HG03469 (cell line): Measurements from ENCODE around the gene DHX38.

Source experiments
- ATAC-seq: cut with Tn5 transposase; IDR thresholded peaks from one replicate; pipeline ENCODE4 v1.9.1; 2021; ENCODE audit warnings: mild to moderate bottlenecking, moderate library complexity, moderate number of reproducible peaks; ENCODE audit not compliant: unreplicated experiment

Gene DHX38

DNA sequence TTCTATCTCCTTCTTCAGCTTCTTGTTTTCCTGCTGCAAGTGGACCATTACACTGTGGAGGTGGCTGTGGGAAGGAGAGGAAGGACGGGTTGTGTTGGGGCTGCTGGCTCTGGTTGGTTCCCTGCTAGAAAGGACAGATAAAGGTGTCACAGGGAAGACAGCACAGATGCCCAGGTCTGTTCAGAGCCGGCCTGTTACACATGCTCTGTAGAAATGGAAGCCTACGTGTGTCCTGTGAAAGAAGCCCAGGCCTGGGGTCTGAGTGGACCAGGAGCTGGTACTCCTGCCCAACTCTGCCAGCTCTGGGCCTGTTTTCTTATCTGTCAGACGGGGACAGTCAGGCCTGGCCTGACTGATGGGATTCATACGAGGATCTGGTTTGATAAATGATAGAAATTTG lies 26.4 kb downstream of the DHX38 start:
- ATAC-seq: no peak

DNA sequence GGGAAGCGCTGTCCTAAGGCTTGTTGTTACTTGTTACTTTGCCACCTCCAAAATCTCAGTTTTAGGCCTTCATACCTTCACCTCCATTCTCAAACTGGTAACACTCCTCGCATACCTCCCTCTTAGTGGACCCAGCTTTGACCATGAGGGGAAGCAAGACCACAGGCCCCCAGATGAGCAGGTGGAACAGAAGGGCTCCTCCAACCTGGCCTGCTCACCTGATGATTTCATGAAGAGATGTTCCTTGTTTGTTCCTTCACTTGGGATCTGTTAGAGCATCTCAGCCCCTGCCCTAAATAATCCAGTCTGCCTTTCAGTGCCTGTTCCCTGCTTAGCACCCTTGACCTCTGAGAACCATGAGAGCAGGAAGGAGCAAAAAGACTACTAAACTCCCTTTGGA lies 28.7 kb downstream of the DHX38 start:
- no peak for ATAC-seq

DNA sequence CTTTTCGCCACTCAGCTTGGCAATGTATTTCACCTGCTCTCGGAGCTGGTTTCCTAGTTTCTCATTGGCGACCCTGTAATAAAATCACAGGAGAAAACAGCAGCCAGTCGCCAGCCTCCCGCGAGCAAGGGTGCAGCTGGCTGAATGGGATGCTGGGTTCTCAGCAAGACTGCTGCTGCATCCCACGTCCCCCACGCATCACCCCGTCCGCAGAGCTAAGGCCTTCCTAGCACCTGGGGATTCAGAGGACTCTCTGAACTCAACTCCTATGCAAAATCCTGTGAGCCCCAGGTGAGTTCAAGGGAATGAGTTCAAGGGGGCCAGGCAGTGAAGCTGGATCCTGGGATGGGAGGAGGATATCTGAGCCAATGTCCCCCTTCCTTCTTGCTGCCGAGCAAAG lies 29.3 kb downstream of the DHX38 start:
- no peak for ATAC-seq

DNA sequence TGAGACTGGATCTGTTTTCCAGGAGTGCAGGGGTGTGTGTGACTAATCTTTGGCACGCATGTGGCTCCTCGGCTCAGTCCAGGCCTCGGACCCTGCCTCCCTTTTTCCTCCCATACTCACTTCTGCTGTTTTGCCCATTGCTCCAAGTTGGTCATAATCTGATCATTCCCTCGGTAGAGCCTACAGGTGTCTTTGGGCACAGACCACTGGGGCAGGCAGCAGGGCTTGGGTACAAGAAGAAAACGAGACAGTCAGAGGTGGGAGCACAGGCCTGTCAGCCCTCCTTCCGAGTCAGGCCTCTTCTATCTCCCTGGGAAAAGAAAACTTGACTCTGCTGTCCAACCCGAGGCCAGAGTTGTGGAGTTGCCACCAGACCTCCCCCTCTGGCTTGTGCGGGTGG lies 29.8 kb downstream of the DHX38 start:
- ATAC-seq: no peak

DNA sequence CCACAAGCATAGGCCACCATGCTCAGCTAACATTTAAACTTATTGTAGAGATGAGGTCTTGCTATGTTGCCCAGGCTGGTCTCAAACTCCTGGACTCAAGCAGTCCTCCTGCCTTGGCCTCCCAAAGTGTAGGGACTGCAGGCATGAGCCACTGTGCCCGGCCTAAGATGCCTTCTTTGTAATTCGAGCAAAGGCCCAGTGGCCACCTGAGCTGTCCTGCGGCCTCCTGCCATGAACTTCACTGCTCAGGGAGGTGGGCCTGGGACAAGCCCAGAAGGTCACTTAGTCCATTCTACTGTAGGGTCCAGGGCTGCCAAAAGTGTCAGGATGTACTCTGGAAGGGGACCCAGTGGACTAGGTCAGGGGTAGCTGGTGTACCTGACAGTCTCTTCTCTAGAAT lies 30.5 kb downstream of the DHX38 start:
- ATAC-seq: no peak

DNA sequence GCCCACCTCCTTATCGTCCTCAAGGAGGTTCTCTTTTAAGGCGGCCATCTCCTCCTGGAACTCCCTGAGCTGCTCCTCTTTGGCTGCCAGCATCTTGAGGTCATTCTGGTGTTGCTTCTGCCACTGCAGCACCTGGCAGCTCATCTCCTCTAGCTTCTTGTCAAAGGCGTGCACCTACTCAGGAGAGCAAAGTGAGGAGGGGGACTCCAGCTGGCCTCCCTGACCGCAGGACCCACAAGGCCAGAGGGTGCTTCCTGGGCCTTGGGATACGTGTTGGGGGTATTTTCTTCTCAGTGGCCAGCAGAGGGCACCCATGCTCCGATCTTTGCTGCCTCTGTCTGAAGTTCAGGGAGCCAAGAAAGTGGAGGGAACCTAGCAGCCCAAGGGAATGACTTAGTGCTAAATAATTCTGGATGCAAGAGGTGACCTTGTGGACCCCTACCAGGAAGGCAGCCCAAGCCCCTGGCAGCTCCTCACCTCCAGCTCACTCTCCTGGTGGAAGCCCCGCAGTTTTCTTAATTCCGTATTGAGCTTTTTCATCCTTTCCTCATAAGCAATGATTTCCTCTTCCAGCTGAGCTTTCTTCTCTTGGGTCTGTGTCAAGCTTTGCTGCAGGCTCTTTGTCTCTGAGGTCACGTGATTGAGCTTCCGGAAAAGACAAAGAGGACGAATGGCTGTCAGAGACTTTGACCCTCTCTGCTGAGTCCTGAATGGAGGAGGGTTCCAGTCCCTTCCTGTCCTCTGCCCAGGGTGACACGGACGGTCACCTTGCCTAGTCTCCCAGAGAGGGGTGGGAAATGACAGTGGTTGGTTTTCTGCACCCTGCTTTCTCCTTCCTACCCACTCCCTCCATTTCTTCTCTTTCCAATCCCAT lies 31.4 kb downstream of the DHX38 start:
- no peak for ATAC-seq

DNA sequence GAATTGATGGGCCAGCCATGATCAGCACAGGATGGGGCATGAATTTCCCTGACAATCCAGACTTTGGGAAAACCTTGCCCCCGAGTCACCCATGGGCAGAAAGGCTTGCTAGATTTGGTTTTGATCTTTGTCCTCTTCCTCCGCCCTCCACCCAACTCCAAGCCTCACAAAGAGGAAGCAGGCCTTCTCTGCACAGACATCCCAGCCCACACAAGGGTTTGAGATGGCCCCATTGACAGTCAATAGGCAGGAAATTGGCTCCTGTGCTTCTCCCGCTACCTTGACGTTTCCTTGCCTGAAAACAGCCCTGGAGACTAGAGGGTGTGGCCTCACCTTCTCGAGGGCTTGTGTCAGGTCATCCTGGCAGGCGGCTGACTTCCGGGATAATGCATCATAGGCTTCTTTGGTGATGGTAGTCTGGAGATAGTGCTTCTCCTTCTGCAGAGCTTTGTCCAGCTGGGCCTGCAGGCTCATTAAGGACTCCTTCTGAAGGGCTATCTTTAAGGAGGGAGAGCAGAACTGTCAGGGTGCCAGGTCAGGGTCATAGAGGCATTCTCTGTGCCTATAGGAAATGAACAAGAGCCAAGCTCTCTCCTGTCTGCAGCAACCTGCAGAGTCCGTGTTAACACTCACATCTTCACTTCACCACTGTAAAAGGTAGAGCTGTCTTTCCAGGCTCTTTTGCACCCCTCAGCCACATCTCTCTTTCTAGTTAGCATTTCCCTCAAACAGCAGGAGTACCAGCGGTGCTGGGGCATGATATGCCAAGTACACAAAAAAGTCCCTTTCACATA lies 32.2 kb downstream of the DHX38 start:
- ATAC-seq: no peak

DNA sequence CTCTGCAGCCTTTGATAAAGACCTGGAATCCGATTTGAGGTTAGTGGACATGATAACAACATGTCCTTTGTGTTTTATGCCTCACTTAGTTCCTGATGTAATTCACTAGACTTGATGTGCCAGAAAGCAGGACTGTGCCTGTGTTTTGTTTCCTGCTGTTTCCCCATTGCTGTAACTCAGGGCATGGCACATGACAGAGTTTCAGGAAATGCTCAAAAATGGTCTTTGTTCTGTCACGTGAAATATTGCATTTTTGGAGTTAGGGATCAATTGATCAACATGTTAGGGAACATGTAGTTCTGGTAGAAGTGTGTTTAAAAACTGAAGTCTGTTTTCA lies 32.8 kb downstream of the DHX38 start:
- no peak for ATAC-seq

DNA sequence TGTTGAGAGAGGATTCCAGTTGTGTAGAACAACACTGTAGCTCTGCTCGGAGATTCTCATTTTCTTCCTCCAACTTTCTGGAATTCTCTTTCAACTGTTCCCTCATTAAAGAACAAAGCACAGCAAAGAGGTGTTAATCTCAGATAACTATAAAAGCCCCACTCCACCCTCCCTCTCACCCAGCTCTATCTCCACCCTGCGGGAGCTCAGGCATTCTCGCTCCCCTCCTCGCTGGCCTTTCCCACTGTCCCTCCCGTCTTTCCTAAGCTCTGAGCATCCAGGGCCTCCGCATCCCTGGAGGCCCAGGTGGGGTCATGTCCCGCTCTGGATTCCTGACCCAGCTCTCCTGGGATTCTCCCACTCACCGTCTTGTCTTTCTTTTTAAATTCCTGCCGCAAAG lies 35.1 kb downstream of the DHX38 start:
- no peak for ATAC-seq

DNA sequence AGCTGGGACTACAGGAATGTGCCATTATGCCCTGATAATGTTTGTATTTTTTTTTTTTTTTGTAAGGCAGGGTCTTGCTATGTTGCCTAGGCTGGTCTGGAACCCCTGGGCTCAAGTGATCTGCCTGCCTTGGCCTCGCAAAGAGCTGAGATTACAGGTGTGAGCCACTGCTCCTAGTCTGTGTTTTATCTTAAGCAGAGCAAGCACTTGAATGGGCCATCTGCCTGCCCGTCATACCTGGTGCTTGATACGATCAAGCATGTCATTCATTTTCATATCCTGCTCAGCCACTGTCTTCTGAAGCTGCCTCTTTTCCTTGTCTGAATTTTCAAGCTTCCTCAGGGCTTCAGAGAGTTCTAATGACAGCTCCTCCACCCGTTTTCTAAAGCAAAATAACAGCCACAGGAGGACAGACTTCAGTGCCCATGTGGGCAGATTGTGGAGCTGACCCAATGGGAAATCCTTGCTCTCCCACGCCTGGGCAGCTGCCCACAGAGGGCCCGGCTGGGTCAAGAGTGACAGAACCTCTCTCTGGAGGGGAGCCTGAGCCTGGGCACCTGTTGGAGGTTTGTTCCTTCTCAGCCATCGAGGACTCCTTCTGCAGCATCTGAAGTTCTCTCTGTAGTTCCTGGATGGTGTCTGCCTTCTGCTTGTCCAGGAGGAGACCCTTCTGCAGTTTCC lies 36.5 kb downstream of the DHX38 start:
- ATAC-seq: no peak

DNA sequence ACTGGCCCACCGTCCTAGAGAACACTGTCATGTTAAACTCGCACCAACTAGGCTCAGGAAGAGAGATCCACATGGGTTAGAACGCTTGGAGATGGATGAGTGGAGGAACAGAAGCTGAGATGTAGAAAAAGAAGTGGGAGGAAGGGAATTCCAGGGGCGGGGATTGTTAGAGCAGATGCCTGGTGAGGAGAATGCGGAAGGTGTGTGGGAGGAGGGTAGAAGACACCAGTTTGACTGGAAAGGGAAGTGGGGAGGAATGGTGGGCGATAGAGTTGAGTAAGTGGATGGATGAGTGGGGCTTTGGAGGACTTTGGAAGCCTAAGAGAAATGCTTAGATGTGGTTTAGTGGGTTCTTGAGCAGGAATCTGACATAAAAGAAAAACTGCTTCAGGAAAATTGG lies 37.4 kb downstream of the DHX38 start:
- ATAC-seq: no peak

DNA sequence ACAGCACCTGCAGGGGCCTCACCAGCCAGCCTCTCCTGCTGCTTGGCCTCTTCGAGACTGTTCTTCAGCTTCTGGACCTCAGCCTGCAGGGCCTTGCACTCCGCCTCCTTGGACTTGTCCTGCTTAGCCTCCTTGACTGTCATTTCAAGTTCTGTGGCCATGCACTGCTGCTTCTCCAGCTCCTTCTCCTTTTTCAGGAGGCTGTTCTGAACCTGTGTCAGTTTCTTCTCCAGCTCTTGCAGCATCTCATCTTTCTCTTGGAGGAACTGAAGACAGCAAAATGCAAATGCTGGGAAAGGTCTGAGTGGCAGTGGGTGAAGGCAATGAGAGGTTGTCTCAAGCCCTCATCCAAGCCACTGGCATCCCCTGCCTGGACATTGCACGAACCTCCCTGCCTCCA lies 39.1 kb downstream of the DHX38 start:
- no peak for ATAC-seq

DNA sequence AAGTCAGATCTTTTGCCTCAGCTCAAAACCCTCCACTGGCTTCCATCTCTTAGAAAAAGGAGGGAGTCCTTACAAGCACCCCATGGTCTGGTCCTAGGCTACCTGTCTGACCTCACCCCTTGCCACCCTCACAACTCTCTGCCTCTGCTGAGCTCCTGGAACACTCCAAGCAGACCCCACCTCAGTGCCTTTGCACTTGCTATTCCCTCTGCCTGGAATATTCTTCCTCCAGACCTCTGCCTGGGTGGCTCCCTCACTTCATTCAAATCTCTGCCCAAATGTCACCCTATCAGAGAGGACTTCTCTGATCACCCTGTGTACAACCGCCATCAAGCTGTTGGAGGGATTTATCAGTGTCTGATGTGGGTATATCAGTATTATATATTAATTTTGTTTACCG lies 40.9 kb downstream of the DHX38 start:
- ATAC-seq: no peak

DNA sequence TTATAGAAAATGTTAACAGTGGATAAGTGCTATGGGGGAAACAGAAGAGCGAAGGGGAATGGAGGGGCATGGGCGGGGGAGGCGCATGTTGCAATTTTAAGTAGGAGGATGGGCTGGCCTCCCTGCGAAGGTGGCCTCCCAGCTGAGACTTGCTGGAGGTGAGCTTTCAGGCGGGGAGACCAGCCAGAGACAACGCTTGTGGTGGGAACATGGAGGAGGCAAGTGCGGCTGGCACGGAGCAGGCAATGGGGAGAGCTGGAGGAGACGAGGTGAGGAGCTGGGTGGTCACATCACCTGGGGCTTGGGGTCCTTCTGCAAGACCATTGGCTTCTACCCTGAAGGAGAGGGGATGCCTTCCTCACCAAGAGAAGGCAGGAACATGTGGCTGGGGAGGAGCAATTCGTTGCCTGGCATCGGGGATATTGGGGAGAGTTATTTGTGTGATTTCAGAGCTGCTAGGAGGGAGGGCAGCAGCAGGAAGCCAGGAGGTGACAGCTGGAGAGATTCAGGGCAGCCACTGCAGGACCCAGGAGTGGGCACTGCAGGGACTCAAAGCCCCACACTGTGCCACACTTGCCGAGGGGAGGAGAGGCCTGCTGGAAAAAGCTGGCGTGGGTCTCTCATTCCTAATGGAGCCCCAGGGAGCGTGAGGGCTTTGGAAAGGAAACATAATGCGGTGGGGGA lies 43.9 kb downstream of the DHX38 start:
- ATAC-seq: no peak

DNA sequence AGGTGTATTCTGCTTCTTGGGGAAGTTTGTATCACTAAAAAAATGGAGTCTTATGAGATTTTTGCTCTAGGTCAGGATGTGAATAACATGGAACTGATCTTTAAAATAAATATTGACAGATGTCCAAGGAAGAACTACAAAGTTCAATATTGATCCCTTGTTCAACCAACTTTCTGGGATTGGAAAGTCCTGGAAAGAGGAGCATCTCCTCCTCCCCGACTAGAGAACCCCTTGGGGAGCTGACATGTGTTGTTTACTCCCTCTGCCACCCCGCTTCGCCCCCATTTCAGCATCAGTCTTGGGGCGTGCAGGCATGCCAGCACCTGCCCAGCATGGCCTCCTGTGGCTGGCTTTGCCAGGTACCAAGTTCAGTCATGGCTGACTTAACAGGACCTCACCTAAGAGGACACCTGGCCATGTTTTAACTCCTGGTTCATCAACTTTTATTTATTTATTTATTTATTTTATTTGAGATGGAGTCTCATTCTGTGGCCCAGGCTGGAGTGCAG lies 44.5 kb downstream of the DHX38 start:
- ATAC-seq: no peak

DNA sequence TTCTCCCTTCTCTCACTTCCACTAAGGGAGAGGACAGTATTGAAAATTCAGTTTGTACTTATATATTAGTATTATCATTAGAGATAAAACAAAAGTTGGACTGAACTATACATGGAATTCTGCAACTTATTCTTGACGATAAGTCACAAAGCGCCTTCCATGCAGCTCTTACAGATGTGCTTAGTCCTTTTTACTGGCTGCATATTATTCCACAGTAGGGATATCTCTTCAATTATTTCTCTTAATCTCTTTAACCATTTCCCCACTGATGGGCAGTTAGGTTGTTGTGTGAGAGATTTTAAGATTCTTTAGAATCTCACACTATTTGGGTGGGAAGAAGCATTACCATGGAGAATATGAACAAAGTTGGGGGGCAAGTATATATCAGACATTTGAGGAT lies 46.3 kb downstream of the DHX38 start:
- ATAC-seq: no peak

DNA sequence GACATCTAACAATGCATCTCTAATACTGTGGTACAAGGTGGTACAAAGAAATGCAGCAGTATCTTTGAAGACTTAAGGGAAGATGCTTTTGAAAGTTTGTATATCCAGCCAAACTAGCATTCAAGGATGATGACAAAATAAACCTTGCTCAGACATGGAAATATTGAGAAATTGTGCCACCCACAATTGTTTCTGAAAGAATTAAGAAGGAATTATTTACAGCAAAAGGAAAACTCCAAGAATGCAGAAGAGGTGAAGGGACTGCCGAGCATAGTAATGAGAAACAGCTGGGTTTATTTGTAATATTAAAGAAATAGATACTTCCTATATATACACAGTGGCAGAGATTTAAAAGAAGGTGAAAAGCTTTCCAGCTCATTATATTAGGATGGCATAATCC lies 48.8 kb downstream of the DHX38 start:
- ATAC-seq: no peak

DNA sequence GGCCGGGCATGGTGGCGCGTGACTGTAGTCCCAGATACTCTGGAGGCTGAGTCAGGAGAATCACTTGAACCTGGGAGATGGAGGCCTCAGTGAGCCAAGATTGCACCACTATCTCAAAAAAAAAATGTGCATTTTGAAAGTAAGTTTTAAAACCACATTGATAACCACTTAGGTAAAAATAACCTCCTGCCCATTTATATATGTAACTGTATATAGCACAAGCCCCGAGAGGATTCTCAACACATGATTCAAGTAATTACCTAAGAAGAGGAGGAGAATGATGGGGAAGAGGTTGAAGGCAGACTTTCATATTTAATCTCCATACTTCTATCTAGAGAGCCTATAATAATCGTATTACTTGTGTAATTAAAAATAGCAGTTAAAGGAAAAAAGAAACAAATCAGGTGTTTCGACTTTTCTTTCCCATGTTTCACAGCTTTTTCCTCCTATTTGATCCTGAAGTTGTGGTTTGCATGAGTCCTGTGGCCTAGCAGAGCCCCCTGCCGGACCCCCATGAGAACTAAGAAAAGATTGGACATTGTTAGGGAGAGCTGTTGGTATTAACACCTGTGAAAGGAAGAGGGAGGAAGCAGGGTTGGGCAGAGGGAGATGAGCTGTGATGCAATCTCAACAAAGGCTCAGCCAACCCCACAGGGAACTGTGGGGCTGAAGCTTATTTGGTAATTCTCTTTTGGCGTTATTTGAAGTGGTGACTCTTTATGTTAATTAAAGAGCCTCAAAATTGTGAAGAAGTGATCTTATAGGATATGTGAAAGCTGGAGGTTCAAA lies 56.2 kb downstream of the DHX38 start:
- ATAC-seq: no peak

DNA sequence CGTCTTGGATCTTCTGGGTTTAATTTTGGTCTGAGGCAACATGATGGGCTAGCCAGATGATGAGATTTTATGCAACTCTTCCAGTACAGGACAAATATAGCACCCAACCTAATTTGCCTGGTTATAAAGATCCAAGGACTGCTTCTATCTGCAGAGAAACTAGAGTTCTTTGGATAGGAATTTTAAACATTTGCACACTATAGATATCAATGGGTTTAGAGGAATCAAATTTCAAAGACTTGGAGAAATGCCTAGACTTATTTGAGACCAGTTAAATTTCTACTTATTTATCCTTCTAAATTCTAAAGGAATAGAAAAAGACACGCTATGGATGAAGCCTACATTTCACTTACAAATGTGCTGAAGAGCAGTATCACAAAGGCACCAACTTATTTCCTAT lies 65.7 kb downstream of the DHX38 start:
- ATAC-seq: no peak

DNA sequence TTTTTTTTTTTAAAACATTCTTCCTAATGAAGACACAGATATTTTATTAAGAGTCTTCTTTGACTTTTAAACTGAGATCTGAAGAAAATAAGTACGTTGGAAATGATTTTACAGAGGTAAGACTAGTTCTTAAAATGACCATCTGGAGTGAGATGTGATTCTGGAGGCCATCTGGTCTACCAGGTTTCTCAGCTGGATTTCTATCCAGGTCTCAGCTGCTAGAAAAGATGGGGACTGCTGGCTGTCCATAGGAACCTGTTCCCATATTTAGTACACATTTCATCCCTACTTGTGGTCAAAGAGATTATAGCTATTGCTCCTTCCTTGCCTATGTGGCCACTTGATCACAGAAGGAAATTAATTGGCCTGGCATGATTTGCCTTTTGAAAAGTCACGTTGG lies 66.2 kb downstream of the DHX38 start:
- ATAC-seq: no peak
